Urothelium cell line (cell line): ENCODE data around the gene NTM.
A peak's percentile ranks its signal among the peaks of the same experiment; 100 is the strongest.

Source experiments
- DNase-seq: peaks from one replicate; pipeline ENCODE4 v3.0.0; 2011; ENCODE audit warnings: low spot score, mixed read lengths
- FAIRE-seq: peaks from 2 replicates; lab custom pipeline; 2011; peaks lifted over from hg19 to GRCh38; lab: Jason Lieb, UNC

NTM gene

GRCh38 chr11:131372234-131372962 is 2.0 kb downstream of the NTM start:
- no peak for FAIRE-seq
- peak; percentile 24 for DNase-seq

GRCh38 chr11:131373095-131373725 is 2.8 kb downstream of the NTM start:
- FAIRE-seq (no peak), DNase-seq (no peak)

- FAIRE-seq (no peak), DNase-seq (no peak)
These were observed 3.3 kb downstream of the NTM start for GRCh38 chr11:131373756-131374155.

- DNase-seq, result no peak
- FAIRE-seq, result no peak
These were observed 5.0 kb downstream of the NTM start for GRCh38 chr11:131375421-131375820.

- DNase-seq (no peak), FAIRE-seq (no peak)
These were observed 5.5 kb downstream of the NTM start for GRCh38 chr11:131375915-131376314.

- no peak for FAIRE-seq
- no peak for DNase-seq
These were observed 8.5 kb downstream of the NTM start for GRCh38 chr11:131378931-131379330.

GRCh38 chr11:131385763-131386390 is 15.5 kb downstream of the NTM start:
- DNase-seq, result no peak
- no peak for FAIRE-seq

- DNase-seq, result no peak
- no peak for FAIRE-seq
These were observed 16.0 kb downstream of the NTM start for GRCh38 chr11:131386408-131386807.

GRCh38 chr11:131388030-131388429 is 17.6 kb downstream of the NTM start:
- FAIRE-seq (no peak), DNase-seq (no peak)

- FAIRE-seq, result no peak
These were observed 19.2 kb downstream of the NTM start for GRCh38 chr11:131389582-131389981.

GRCh38 chr11:131391176-131391575 is 20.8 kb downstream of the NTM start:
- DNase-seq, result no peak
- FAIRE-seq, result no peak

More at GRCh38 chr11:131389582-131389981, 19.2 kb downstream of the NTM start:
- DNase-seq, result no peak

GRCh38 chr11:131392528-131393255 is 22.3 kb downstream of the NTM start:
- no peak for DNase-seq
- no peak for FAIRE-seq

GRCh38 chr11:131393691-131394090 is 23.3 kb downstream of the NTM start:
- DNase-seq (no peak), FAIRE-seq (no peak)

GRCh38 chr11:131397675-131398074 is 27.3 kb downstream of the NTM start:
- DNase-seq (no peak), FAIRE-seq (no peak)

- DNase-seq, result no peak
- no peak for FAIRE-seq
These were observed 31.6 kb downstream of the NTM start for GRCh38 chr11:131402040-131402439.

- no peak for FAIRE-seq
- no peak for DNase-seq
These were observed 33.6 kb downstream of the NTM start for GRCh38 chr11:131404010-131404409.

- FAIRE-seq (no peak), DNase-seq (no peak)
These were observed 37.7 kb downstream of the NTM start for GRCh38 chr11:131408025-131408640.

GRCh38 chr11:131409345-131409744 is 38.9 kb downstream of the NTM start:
- FAIRE-seq, result no peak

GRCh38 chr11:131411636-131412035 is 41.2 kb downstream of the NTM start:
- no peak for DNase-seq
- FAIRE-seq, result no peak

More at GRCh38 chr11:131409345-131409744, 38.9 kb downstream of the NTM start:
- DNase-seq, result no peak

- DNase-seq (no peak), FAIRE-seq (no peak)
These were observed 41.6 kb downstream of the NTM start for GRCh38 chr11:131412061-131412460.

GRCh38 chr11:131413217-131413616 is 42.8 kb downstream of the NTM start:
- no peak for DNase-seq
- FAIRE-seq, result no peak
